GM18505 (cell line): ENCODE results near the gene HTRA3.

Source experiments
- ATAC-seq: cut with Tn5 transposase; IDR thresholded peaks from one replicate; pipeline ENCODE4 v1.9.1; 2021; ENCODE audit not compliant: unreplicated experiment
- POLR2A ChIP-seq: IDR thresholded peaks from 4 replicates; pipeline ENCODE4 v1.6.1; 2011; ENCODE audit warnings: borderline replicate concordance; ENCODE audit not compliant: insufficient read depth, insufficient read length; ENCODE audit errors: extremely low read depth

HTRA3 gene

DNA sequence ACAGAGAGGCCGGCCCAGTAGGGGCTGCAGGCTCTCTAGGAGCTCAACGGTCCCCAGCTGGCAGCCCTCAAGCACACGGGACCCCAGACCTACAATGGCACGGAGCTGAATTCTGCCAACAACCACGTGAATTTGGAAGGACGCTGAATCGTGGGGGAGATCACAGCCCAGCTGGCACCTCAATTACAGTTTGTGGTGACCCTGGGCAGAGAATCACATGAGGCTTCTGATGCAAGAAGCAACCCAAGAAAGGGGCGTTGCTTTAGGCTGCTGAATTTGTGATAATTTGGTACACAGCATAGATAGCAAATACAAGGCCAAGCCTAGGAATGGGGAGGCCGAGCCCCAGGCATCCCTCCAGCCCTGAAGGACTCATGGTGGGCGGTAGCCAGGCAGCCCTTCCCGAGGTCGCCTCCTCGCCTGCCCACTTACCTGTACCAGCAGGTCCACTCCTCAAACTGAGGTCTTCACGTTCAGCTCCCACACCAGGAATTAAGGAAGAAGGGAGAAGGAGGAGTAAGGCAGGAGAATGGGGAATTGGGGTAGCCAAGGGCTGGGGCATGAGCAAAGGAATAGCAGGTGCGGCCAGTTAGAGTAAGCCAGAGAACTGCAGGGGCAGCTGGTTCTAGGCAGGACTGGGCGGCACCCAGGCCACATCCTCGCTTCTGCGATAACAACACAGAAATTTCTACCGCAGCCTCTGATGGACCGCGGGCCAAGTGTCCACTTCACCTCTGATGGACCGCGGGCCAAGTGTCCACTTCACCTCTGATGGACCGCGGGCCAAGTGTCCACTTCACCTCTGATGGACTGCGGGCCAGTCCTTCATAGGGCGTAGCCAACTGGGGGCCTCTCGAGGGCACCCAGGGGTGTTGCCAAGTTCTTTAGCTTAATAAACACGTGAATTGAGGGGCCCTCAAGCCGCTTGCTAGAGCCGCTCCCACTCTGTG is 23.4 kb upstream of the HTRA3 start:
- TF ChIP-seq POLR2A = no peak
- no peak for ATAC-seq

DNA sequence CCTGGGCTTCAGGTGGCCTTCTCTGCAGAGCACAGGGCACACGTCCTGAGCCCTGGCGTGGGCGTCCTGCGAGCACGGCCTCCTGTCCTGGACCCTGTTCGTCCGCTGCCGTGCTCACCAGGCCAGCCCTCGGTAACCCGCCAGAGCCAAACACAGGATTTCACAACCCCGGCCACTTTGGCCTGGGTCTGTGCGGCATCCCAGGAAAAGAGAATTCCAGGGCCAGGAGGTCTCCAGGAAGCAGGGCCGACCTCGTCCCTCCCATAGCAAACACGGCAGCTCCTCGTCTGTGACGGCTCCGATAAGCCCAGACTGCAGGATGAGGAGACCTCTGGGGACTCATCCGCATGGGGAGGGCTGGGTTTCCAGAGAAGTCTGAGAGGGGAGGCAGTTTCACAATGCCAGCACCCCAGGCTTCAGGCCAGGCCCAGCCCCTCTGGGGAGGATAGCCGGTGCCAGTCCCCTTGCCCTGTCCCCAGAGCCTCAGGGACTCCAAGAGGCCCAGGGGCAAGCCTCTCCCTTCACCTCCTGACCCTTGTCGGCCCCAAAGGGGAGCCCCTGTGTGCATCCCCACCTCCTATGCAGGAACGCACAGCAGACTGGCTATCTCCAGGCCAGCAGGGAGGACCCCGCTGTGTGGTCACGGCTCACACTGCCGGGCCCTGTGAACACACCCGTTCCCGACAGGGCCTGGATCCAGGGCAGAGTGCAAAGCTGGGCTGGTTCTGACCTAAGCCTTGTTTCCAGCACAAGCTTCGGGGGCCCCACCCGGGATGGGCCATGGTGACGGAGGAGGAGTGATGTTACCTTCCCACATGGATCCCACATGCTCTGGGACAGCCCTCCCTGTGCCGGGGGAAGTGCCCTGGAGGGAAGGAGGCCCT is 22.3 kb upstream of the HTRA3 start:
- no peak for TF ChIP-seq POLR2A

DNA sequence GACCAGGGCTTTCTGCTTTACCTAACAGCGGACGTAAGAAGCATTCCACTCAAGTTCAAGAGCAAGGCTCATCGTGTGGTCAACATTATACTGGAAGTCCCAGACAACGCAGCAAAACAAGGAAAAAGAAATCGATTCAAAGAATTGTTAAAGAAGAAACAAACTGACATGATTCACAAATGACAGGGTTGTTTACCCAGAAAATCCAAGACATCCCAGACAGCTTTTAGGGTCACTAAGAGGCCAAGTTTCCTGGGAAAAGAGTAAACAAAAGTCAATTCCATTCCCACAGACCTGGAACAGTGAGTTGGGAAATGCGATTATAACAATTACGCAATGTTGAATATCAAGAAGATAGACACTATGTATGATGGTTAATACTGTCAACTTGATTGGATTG is 21.5 kb upstream of the HTRA3 start:
- ATAC-seq = no peak
- TF ChIP-seq POLR2A = no peak

More for the DNA sequence above, 22.3 kb upstream of the HTRA3 start:
- ATAC-seq = no peak

DNA sequence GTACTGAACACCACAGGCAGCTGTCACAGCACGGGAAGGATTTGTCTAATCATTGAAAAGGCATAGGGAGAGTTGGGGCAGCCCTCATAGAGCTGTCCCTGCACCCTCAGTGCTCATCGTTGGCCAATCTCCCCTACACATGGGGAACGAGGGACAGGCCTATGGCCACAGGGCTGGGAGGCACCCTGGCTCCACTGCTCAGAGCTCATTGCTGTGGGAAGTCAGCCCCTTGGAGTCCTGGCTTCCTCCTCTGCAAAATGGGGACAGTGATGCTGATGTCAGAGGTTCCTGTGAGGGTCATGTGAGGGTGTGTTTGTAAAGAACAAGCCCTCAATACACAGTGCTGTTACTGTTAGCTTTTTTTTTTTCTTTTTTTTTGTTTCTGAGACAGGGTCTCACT is 19.3 kb upstream of the HTRA3 start:
- ATAC-seq = no peak
- no peak for TF ChIP-seq POLR2A

DNA sequence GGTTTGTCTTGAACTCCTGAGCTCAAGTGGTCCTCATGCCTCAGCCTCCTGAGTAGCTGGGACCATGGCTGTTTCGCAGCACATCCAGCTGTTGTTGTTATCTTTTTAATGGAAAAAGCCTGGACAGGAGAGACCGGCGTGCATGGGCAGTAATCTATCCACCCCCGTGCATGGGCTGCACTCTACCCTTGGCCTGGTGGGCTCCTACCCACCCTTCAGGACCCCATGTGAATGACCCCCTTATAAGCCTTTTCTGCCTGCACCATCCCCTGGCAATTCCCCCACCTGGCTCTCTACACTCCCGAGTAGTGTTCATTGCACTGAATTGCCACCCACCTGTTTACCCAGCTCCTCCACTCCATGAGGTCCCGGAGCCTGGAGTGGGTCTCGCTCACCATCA is 18.9 kb upstream of the HTRA3 start:
- ATAC-seq = no peak
- TF ChIP-seq POLR2A = no peak

DNA sequence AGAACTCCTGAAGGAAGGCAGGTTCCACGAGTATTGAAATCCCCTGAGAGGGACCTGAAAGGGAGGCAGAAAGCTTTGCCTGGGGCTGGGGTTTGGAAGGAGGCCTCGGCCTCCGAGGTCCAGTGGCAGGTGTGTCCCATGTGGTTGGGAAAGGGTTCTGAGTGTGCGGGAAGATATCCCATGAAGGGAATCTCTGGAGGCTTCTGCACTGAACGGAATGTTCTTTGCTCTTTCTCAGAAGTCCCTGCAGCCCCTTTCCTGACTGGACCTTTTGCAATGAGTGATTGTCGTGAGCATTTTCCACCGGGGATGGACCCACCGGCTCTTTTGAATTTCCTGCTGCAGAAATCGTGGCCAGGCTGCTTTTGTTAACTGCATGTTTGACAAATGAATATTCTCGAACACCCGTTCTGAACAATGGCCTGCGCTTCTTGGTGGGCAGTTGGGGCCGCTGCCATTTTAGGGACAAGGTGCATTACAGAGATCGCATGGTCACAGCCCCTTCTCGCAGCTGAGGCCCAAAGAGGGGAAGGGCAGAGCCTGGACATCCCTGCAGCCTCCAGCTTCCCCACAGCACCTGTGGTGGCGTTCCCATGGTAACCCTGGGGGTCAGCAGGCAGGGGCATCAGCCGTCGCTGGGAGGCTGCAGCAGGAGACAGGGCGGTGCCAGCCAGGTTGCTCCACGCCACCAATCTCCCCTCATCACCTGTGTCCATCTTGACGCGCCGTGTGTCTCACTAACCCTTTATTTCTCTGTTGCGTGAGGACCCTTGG is 18.3 kb upstream of the HTRA3 start:
- no peak for TF ChIP-seq POLR2A
- ATAC-seq = no peak

DNA sequence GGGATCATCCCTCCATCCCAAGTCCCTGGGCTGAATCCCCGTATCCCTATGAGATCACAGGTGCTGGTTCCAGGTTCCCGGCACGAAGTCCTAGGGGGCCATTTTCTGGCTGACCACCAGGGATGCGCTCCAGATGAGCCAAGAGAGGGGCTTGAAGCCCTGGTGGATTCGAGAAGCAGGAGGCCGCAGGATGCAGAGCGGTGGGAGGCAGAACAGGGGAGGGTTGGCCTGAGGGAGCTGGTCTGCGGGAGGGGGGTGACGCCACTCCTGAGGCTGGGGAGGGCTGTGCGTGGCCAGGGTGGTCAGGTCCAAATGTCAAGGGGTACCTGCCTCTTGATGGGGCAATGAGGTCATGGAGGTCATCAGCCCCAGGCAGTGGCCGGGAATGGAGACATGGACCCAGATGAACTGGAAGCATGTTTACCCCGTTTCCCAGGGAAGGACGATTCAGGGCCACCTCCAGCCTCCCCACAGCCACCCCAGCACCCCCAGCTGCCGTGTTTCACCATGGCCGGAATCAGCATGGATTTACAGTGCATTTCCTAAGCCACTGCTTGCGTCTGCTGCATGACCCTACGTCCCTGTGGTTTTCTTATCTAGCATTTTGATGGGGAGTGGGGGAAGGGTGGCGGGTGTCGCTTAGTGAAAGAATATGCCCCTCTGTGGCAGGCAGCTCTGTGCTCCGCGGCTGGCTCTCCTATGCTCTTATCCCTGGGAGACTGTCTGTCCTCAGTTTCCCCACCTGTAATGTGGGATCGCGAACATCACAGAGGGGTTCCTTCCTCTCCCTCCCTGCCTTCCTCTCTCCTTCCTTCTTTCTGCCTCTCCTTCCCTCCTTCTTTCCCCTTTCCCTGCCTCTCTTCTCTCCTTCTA is 17.0 kb upstream of the HTRA3 start:
- ATAC-seq = no peak
- TF ChIP-seq POLR2A = no peak

DNA sequence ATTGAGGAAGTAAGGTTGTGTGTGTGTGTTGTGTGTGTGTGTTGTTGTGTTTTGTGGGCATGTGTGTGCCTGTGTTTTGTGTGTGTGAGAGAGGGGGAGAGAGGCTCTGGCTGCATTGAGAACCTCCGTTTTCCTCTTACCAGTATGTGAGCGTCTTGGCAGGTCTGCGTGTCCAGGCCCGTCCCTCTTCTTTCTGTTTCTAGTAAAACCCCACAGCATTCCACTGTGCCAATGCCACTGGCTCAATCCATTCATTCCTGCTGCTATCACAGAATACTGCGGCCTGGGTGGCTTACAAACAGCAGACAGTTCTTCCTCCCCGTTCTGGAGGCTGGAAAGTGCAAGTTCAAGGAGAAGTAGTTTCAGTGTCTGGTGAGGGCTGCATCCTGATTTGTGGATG is 15.5 kb upstream of the HTRA3 start:
- TF ChIP-seq POLR2A = no peak
- no peak for ATAC-seq

DNA sequence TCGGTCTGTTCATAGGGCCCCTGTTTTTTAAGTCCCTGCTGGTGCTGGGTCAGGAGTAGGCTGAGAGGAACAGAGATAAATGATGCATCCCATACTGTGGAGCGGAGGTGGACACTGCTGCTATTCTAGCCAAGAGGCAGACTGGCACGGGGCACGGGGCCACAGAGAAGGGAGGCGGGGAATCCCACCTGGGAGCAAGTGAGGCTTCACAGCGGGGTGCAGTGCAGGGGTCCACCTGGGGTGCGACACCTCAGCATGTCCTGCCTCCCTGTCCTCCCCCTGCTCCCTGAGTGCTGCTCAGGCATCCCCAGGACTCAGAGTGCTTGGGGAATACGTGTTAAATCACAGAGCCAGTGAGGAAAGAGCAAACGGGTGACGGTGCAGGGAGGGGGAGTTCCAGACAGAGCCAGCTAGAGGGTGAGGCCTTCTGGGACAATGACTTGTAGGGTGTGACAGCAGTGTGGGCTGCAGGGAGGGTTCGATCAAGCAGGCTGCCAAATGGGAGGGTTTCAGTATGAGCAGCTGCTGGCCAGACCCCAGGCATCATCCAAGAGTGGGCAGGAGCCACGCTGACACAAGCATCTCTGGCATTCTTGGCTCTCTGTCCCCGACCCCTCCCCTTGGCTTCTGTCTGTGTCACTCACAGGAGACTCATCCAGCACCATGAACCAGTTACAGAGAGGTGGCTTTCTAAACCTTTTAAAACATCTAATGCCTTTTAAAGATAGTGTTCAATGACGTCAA is 13.7 kb upstream of the HTRA3 start:
- no peak for ATAC-seq
- TF ChIP-seq POLR2A = no peak

DNA sequence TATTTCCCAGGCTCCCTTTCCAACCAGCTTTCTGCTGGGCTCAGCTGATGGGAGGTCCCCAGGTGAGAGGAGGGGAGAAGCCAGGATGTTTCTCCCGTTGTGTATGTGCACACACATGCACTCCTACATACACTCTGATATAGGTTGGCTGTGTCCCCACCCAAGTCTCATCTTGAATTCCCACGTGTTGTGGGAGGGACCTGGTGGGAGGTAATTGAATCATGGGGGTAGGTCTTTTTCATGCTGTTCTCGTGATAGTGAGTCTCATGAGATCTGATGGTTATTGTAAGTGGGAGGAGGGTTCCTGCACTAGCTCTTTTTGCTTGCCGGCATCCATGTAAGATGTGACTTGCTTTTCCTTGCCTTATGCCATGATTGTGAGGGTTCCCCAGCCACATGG is 11.7 kb upstream of the HTRA3 start:
- no peak for TF ChIP-seq POLR2A
- no peak for ATAC-seq

DNA sequence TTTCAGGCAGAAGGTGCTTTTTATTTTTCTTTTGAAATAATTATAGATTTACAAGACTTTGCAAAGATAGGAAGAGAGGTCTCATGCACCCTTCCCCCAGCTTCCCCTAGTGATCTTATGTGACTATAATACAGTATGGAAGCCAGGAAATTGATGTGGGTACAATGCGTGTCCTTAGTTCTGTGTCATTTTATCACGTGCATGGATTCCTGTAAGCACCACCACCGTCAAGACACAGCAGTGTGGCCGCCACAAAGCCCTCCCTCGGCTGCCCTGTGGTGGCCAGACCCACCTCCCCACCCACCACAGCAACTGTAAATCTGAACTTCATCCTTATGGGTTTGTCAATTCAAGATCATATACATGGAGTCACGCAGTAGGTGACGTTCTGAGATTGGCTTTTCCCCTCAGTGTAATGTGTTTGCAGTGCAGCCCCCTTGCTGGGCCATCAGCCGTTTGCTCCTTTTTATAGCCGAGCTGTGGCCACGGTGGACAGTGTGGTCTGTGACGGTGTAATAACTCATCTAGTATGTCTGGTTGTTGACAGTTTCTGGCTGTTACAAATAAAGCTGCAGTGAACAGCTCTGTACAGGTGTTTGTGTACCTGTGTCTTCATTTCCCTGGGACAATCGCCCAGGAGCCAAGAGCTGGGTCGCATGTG is 10.9 kb upstream of the HTRA3 start:
- no peak for TF ChIP-seq POLR2A
- ATAC-seq = no peak
